Left cardiac atrium (tissue), 4 donors: Measurements from ENCODE around the gene SLIT1. TPM values are rescaled to one million over a fixed set of nuclear protein-coding genes. Genes with fewer than 3 reads are reported as not detected.

Experiments used
- ATAC-seq, 2 donors: fragments of 200-7000 bp; cut with Tn5 transposase; one replicate each; pipeline ENCODE4 v1.9.1; 2020; ENCODE audit warnings: mild to moderate bottlenecking in 2 of 2, moderate library complexity in 2 of 2
- DNase-seq: peaks from one replicate; pipeline ENCODE4 v3.0.0-alpha.2; 2020
- intact Hi-C, 2 donors: fragments of 100-400 bp; cut with DNase I; formaldehyde crosslinking; loops; one replicate each; pipeline versions ENCODE4 v1.14.1 to v1.15.1; 2022 to 2023
- long read RNA-seq: library from polyadenylated mRNA; unstranded; transcript quantifications from one replicate; pipeline ENCODE4 v2.0.0, GENCODE V29; 2021
- total RNA-seq, 2 donors: library from RNA; stranded (reverse); fragmentation: NEBNext Ultra II Directional; extraction: Animal tissue kit (Norgen Biotek cat#: 25700); gene quantifications; one replicate each; pipeline ENCODE4 v1.2.1, GENCODE V29; 2021
- donor health status: DM: no; HTN: yes; CAD: no.
- donor health status: DM: no; HTN: yes; CAD: no; lungs with severe emphysema.
- donor health status: DM: yes; HTN: yes; CAD: no.
- donor health status: Dilated cardiomyopathy.

SLIT1 gene
- total RNA-seq = under 1 TPM; 0.24 to 0.31 TPM
- long read RNA-seq = 0 reads

DNA sequence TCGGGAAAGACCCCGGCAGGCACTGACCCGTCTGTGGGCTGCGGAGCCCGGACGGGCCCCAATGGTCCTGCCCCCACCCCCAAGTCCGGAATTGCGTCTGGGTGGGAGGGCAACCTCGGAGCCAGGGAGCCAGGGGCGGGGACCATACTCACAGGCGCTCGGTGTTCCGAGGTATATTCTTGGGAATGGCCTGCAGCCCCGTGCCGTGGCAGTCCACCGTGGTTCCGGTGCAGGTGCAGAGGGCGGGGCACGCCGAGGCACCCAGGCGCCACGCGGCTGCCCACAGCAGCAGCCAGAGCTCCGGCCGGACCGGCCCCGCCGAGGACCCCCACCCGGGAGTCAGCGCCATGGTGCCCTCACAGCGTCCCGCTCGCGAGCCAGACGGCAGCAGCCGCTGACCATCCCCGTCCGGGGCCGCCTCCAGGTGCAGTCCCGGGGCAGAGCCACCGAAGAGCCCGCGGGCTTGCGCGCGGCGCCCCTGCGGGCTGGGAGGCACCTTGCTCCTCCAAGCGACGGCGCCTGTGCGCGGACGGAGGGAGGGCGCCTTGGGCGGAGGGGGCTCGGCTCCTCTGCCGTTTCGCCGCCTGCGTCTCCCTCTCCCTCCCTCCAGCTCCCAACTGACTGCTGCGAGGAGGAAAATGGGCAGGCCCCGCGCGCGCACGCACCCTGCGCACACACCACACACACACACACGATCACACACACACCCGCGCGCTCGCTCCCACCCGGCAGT, at the start of gene SLIT1:
Gene SLIT1 (minus strand): TSS at position 634 of the 733 bp plus-strand sequence. CDS start 285 bp downstream, at position 349.
- no peak for DNase-seq

DNA sequence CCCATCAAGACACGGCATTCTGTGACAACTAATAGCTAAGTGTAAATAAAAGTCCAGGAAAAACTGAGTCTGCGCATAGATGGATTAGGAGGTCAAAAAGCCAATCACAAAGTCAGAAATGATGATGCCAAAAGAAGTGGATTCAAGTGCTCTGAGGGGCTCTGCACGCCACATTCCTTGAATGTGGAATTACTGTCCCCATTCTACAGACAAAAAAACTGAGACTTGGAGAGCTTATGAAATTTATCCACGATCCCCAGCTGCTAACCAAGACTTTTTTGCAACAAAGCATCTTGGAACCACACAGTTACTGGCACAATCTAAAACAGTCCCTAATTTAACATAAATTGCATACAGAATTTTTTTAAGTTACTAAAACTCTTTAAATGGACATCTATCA, 49.6 kb upstream of the SLIT1 start:
- no peak for ATAC-seq
- no peak for DNase-seq
- intact Hi-C loops = no loop called here

More for the DNA sequence above, at the start of gene SLIT1:
- intact Hi-C loops = no loop called here
- peak in 1 of 2 donors; percentile 5 for ATAC-seq

DNA sequence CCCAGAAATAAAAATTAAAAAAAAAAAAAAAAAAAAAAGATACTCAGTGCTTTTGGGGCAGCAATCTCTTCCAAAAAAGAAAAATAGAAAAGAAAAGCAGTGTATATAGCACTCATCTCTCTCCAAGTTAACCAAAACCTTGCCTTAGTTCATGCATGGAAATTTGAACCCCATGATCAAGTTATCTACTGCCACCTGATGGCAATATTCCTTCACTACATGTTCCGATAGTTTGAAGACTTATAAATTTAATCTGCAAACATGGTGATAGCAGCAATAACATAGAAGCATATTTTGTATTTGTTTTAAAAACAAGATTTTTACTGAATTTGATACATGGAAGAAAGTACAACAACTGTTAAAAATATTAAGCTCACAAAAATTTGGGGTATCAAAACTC, 48.6 kb upstream of the SLIT1 start:
- DNase-seq (no peak), ATAC-seq (no peak)
- intact Hi-C loops = no loop called here

DNA sequence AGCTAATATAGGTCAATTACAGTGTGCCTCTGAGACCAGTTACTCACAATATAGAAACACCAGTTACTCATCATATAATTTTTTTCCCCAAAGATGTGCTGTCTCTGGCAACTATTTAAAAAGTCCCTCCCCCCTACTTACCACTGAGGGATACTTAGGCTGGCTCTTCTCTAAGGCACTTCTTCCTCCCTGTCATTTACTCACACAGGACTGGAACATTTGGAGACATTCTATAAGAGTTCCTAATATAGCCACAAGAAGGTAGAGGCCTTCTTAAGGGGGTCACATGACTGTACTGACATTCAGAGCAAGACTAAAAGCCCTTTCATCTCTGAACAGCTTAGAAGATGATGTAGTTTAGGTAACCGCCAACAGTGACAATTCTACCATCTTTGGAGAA, 44.4 kb upstream of the SLIT1 start:
- intact Hi-C loops = no loop called here
- DNase-seq (no peak), ATAC-seq (no peak)

DNA sequence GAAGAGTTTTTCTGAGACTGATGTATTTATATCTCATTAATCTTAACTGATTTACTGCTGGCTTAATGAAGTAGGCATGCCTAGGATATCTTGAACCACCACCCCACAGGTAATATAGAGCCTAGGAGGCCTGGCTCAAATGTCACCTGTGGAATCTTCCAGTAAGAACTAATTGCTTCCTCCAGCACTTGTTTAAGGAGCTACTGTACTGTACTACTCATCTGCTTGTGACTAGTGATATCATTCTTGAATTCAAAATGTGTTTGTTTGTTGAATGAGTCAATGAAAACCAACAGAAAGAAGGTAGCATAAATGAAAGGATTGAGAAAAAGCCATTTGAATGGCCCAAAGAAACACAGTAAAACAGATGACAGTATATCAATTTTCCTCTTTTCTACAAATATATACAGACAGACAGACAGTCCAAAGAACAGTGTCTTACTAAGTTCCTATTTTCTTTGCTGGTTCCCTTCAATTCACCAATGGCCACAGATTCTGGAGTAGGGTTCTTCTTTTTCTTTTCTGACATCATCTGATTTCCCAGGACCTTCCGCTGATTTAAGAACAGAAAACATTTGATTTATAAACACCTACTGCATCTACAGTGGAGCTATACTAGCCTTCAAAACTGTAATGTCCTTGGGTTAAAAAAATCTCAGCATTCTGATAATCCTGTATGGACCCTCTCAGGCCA, 43.7 kb upstream of the SLIT1 start:
- intact Hi-C loops = no loop called here
- no peak for DNase-seq
- no peak for ATAC-seq

DNA sequence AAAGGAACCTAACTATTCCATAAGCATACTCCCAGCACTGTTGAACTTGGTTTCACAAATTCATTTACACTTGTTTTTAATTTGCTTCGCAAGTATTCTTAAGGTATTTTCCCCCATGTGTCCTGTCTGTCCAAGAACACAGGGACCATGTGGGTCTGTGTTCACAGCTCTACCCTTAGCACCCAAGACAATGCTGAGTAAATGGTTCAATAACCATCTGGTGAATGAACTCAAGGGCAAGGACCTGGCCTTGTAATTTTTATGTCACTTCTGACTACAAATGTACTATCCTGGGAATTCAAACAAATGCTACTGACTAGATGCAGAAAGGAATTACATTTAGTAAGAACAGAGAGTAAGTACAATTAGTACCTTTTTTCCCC, 43.0 kb upstream of the SLIT1 start:
- DNase-seq = no peak
- ATAC-seq = no peak
- intact Hi-C loops = no loop called here

DNA sequence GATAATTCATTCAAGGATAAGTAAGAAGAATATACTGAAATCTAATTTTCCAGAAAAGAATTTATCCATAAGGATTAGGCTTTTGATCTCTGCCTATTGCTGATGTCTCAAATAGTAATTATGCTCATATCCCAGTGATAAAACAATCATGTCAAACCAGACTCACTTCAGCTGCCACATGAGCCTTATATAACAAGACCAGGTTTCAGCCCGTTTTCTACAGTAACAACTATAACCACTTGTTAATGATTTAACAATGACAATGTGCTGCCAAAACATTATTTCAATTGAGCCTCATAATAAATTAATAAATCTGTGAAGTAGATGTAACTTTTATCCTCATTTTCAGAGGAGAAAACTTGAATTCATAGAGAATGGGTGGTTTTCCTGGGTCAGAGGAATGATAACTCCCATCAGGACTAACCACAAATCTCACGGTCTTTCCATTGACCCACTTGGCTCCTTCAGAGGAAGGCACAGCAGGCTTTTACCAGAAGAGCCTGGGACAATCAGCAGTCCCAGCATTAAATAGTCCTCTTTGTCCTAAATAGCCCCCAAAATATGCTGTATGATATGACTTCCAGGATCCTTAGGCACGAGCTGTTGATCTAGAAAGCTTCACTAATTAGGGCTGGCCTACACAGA, 42.5 kb upstream of the SLIT1 start:
- no peak for DNase-seq
- intact Hi-C loops = no loop called here
- no peak for ATAC-seq

DNA sequence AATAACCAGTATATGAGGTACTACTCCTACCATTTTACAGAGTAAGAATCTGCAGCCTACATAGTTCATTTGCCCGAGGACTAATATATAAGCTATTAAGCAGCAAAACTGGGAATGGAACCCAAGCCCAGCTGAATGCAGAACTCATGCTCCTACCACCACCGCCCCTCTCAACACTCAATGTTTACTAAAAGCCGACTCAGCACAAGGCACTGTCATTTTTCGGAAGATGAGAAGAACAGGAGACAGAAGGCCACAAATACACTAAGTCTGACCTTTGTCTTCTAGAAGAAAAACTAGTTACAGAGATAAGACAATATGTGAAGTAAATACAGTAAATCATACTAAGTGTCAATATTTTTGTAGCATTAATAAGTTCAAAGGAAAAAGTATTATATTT, 40.6 kb upstream of the SLIT1 start:
- no peak for ATAC-seq
- intact Hi-C loops = no loop called here
- no peak for DNase-seq

DNA sequence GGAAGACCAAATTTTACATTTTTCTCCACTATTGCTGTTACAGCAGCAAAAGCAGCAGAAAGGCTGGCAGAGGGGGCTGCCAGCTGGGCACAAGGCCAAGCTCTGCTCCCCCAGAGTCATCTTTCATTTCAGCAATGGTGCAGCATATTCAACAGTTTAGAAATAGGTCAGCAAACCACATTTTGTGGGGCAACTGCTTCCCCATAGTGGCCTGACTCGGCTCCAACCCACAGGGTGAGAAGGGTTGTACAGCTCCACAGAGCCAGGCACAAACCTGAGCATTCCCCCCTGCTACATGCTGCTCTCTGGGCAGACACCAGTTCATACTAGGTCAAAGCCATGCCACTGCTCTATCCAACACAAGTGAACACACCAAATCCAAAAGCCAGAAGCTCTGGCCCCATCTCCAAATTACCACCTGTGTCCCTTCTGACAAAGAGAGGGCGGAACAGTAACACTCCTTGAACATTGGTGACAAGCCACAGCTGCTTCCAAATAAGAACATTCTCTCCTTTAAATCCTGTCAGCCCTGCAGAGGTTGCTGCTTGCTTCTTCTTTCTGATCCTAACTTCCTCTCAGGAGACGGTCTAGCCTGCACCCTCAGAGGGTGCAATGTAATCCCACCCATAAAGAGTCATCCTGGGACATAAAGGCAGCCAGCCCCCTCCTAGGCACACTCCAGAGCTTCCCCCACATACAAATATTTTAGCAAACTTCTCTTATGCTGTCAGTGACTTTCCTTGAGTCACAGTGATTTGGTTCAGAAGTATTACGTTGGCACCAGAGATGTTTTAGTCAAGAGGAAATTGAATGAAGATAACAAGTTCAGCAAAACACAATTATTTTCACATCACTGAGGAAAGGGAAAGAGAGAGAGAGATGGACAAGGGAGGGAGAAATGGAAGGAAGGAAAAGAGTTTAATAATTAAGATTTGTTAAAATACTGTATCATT, 39.0 kb upstream of the SLIT1 start:
- ATAC-seq (peak in 1 of 2 donors; percentile 15), DNase-seq (no peak)
- intact Hi-C loops = no loop called here

DNA sequence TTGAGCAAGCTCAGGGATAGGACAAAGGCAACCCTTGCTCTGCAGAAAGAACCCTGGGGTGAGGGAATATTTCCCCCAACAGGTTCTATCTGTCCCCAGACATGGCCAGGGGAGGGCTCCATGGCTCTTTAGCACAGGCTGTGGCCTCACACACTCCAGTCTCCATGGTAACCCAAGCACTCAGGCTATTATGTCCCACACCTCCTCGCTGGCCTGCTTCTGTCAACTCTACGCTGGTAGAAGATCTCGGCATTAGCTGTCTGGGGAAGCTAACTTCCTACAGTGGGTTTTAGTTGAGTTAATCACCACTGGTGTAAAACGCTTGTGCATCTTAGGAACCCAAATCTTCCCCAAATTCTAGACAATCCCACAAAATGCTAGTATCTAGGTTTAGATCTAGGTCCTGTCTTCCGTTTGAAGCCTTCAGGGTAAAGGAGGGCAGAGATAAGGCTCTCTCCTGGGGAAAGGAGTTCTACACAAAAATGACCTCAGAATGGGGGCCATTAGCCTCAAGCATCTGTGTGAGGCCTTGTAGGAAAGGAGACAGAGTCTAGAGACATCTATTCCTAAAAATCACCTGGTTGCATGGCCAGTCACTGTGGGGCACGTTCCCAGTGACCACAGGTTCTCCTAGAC, 36.7 kb upstream of the SLIT1 start:
- intact Hi-C loops = no loop called here
- no peak for ATAC-seq
- no peak for DNase-seq

DNA sequence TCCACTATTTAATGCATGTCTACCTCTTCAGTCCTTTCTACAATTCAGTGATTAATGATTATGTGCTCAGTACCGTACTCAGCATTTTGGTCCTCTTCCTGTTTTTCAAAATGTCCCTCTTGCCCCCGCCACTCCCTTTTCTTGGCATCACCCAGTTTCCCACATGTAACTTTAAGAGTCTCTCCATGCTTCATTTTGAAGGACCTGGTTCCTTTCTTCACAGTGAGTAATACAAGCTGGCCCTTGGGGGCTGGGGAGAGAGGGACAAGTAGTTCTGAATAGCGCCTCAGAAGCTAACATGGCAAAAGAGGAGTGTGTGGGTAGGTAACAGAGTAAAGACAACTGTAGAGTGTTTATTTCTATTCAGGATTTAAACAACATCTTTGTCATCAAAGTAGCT, 34.6 kb upstream of the SLIT1 start:
- ATAC-seq (no peak), DNase-seq (no peak)
- intact Hi-C loops = no loop called here

DNA sequence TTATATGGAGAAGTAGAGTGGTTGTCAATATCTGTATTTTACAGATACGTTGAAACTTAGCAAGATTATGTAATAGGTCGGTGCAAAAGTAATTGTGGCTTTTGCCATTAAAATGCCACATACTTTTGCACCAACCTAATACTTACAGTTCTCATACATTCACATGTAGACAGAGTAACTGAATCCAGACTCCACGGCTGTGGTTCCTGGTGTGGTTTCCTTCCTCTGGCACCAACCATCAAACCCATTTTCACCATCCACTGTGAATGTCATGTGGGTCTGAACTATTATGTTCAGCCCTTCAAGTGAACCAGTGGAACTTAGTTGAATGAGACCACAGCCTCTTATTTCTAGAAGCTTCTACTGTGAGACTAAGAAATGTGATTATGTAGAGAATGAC, 31.5 kb upstream of the SLIT1 start:
- intact Hi-C loops = no loop called here
- ATAC-seq (no peak), DNase-seq (no peak)

DNA sequence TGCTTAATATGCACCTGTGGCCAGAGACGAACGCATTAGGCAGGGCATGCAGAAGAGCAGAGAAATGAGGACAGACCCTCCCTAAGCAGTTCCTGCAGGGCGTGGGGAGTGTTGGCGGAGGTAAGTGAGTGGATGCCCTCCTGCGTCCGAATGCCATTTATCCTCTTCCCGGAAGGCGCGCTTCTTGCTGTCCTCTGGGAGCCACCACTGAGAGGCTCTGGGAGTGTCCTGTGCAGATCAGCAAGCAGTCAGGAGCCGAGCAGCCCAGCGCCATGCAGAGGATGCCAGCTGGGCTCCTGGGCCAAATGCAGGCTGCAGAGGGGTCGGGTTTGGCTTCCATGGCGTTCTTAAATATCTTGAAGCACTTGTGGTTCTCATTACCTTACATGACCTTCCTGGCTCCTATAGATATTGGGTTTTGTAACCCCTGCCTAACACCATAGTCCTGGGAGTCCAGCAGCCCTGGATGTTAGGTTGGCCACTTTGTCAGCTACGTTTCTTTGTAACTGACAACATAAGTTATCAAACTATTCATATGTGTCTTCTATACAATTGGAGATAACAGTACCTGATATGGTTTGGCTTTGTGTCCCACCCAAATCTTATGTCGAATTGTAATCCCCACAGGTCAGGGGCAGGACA, 30.0 kb upstream of the SLIT1 start:
- ATAC-seq = no peak
- DNase-seq = no peak

DNA sequence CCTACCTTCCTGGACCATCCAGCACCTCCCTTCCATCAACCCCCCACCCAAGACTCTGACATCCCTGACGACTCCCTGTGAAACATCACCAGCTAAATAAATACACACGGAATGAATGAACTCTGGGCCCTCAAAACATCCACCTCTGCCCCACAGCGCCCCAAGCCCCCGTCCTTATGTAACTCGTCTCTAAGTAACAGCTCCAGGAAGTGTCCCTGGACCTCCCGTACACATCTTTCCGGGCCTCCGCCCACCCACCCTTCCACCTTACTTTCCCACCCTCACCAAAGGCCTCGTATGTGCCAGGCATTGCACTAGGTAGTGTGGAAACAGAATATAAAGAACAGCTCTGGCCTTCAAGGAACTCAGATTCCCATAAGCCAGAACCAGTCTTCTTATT, 27.7 kb upstream of the SLIT1 start:
- intact Hi-C loops = no loop called here
- ATAC-seq = no peak
- DNase-seq = no peak

More for the DNA sequence above, 30.0 kb upstream of the SLIT1 start:
- intact Hi-C loops = no loop called here

DNA sequence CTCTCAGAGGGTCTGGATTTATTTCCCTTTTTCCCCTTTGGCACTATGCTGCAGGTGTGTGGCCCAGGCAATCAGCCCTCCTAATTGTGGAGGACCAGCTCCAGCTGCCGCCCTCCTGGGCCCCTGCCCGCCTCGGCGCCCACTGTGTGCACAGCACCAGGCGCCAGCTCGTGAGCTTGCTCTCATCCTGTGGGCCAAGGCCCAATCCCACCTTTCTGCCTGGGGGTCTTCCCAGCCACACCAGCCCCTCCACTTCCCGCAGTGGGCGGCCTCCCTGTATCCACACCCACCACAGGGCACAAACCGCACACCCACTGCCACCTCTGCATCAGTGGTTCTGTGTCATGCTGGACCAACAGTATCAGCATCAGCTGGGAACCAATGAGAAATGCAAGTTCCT, 25.5 kb upstream of the SLIT1 start:
- ATAC-seq (no peak), DNase-seq (no peak)
- intact Hi-C loops = no loop called here

DNA sequence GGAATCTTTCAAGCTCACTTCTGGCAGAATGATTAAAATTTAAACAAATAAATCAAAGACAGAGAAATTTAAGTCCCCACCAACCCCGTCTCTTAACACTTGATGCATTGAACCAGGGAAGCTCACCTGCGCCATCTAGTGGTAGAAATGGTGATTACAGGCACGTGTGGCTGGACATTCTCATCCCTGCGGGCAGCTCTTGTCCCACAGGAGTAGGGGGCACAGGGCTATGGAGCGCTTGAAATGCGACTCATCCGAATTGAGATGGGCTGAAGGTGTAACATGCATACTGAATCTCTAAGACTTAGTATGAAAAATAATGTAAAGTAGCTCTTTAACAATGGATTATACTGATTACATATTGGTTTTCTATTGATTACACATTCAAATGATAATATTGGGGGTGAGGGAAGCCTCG, 24.8 kb upstream of the SLIT1 start:
- intact Hi-C loops = loop anchor here in 1 of 2 donors (1.0 kb wide), 1 partner anchor 137 kb away; no protein-coding TSS in a partner anchor
- peak; percentile 64 for DNase-seq
- ATAC-seq = peak in 1 of 2 donors; percentile 77

DNA sequence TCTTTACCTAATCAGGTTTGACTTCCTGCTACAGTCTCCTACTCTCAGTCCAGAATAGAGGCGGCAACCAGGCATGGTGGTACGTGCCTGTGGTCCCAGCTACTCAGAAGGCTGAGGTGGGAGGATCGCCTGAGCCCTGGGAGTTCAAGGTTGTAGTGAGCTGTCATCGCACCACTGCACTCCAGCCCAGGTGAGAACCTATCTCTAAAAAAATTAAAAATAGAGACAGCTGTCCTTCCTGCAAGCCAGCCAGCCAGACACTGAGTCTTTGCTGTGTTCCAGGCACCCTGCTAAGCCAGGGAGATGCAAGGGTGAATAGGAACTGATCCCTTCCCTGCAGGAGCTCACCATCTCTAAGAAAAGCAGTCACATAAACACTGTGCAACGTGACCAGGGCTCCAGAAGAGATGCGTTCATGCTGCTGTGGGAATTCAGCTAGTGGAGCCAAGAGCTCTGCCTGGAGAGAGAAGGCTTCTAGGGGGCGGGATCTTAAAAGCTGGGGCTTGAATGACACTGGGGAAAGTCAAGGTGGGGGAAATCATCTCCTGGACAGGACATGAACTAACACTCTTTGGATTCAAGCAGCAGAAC, 22.1 kb upstream of the SLIT1 start:
- no peak for ATAC-seq
- intact Hi-C loops = loop anchor here in 1 of 2 donors (5.0 kb wide), 1 partner anchor 136 kb away; no protein-coding TSS in a partner anchor

DNA sequence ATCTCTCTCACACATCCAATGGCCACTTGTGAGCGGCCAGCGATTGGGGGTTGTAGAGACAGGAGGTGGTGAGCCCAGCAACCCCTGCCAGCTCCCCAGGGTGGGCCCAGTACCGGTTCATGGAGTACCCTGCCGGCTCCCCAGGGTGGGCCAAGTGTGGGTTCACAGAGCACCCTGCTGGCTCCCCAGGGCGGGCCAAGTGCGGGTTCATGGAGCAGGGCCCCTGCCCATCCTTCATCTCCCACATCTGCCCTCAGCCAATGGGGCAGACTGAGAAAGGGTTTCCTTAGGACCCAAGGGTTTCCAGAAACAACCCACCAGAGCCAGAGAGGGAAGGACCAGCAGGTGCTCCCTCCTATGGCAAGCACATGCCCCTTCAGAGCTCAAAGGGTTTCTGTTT, 21.4 kb upstream of the SLIT1 start:
- intact Hi-C loops = loop anchor here in 1 of 2 donors (5.0 kb wide), 1 partner anchor 135 kb away; no protein-coding TSS in a partner anchor

More for the DNA sequence above, 22.1 kb upstream of the SLIT1 start:
- DNase-seq = no peak

More for the DNA sequence above, 21.4 kb upstream of the SLIT1 start:
- no peak for ATAC-seq
- DNase-seq = no peak
